Measurements from ENCODE around the gene GLRB.

GLRB gene

DNA sequence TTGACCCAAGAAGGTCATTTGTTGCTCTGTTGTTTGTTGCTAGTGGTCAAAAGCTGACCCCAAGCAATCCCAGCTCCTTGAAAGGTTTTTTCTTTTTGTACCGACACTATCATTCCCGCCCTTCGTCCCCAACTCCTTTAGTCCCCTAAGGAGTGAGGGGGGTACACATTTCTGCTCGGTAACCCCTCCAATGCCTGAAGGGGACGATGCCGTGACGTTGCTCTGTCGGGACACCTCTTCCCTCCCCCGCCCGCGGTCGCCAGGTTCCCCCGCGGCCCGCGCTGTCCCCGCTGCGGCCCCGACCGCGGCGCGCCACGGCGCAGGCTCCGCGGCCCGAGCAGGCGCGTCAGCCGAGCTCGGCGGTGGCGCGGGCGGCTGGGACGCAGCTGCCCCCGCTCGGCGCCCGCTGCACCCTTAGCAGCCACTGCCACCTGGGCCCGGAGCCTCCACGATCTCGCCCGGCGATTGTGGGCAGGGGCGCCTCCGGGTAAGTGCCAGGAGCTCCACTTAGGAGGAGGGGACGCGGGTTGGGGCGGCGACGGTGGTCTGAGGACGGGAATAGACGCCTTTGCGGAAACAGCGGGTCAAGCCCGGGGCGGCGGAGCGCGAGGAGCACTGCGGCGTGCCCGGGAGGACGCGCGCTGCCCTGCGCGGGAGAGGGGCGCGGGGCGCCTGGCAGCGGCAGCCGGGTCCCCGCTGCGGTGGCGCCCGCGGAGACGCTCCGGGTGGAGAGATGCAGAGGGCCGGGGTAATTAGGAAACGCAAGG lies at the start of gene GLRB (continued):
- TF ChIP-seq, protein P1, sequence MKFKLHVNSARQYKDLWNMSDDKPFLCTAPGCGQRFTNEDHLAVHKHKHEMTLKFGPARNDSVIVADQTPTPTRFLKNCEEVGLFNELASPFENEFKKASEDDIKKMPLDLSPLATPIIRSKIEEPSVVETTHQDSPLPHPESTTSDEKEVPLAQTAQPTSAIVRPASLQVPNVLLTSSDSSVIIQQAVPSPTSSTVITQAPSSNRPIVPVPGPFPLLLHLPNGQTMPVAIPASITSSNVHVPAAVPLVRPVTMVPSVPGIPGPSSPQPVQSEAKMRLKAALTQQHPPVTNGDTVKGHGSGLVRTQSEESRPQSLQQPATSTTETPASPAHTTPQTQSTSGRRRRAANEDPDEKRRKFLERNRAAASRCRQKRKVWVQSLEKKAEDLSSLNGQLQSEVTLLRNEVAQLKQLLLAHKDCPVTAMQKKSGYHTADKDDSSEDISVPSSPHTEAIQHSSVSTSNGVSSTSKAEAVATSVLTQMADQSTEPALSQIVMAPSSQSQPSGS (tag by site-specific recombination; IDR thresholded peaks at IDR 0.05; ENCODE audit: low read depth), result no peak

DNA sequence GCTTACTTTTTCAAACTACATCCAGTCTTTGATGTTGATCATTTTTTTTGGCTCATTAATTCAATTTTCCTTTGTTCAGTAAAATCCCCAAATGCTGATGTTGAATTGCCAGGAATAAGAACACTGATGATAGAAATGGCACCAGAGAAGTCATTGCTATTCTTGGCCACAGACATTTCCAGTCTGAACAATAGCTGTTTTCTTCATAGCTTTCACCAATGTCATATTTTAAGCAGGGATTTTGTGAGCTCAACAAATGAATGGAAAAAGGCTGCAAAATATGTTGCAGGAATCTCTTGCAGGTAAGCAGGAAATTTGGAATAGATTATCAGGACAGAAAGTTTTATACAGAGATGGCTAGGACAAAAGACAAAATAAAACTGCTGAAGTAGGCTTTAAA lies 40.5 kb upstream of the GLRB start:
- ChIA-PET POLR2A (no interaction called here), CTCF (interaction anchor here (0.7 to 1.4 kb wide), 4 partner anchors 10 to 441 kb away, joined by 3 to 5 read pairs (median 4); no protein-coding TSS in a partner anchor)
- TF ChIP-seq HOXD13 (CRISPR knock-in tag; IDR thresholded peaks at IDR 0.05; ENCODE audit: borderline replicate concordance), result no peak
- no peak for TF ChIP-seq ZNF426 (tag by site-specific recombination; IDR thresholded peaks at IDR 0.05)
- TF ChIP-seq ZNF138 (tag by site-specific recombination; IDR thresholded peaks at IDR 0.05; ENCODE audit: borderline replicate concordance), result no peak
- TF ChIP-seq, protein P2, sequence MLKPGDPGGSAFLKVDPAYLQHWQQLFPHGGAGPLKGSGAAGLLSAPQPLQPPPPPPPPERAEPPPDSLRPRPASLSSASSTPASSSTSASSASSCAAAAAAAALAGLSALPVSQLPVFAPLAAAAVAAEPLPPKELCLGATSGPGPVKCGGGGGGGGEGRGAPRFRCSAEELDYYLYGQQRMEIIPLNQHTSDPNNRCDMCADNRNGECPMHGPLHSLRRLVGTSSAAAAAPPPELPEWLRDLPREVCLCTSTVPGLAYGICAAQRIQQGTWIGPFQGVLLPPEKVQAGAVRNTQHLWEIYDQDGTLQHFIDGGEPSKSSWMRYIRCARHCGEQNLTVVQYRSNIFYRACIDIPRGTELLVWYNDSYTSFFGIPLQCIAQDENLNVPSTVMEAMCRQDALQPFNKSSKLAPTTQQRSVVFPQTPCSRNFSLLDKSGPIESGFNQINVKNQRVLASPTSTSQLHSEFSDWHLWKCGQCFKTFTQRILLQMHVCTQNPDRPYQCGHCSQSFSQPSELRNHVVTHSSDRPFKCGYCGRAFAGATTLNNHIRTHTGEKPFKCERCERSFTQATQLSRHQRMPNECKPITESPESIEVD (tag by site-specific recombination; IDR thresholded peaks at IDR 0.05), result no peak
- no peak for TF ChIP-seq BCL11B (tag by site-specific recombination; IDR thresholded peaks at IDR 0.05; ENCODE audit: low read depth)
- TF ChIP-seq ZNF24 (tag by site-specific recombination; IDR thresholded peaks at IDR 0.05), result no peak
- TF ChIP-seq, protein P3, sequence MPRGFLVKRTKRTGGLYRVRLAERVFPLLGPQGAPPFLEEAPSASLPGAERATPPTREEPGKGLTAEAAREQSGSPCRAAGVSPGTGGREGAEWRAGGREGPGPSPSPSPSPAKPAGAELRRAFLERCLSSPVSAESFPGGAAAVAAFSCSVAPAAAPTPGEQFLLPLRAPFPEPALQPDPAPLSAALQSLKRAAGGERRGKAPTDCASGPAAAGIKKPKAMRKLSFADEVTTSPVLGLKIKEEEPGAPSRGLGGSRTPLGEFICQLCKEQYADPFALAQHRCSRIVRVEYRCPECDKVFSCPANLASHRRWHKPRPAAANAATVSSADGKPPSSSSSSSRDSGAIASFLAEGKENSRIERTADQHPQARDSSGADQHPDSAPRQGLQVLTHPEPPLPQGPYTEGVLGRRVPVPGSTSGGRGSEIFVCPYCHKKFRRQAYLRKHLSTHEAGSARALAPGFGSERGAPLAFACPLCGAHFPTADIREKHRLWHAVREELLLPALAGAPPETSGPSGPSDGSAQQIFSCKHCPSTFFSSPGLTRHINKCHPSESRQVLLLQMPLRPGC (tag by site-specific recombination; IDR thresholded peaks at IDR 0.05), result no peak
- TF ChIP-seq TCF7L2 (IDR thresholded peaks at IDR 0.05; ENCODE audit: borderline replicate concordance, low read depth, low read length), result no peak
- no peak for TF ChIP-seq ZNF202 (tag by site-specific recombination; IDR thresholded peaks at IDR 0.05; ENCODE audit: borderline replicate concordance)
- TF ChIP-seq ZIC2 (tag by site-specific recombination; IDR thresholded peaks at IDR 0.05), result no peak
- no peak for TF ChIP-seq ZNF350 (tag by site-specific recombination; IDR thresholded peaks at IDR 0.05)
- TF ChIP-seq, protein P4, sequence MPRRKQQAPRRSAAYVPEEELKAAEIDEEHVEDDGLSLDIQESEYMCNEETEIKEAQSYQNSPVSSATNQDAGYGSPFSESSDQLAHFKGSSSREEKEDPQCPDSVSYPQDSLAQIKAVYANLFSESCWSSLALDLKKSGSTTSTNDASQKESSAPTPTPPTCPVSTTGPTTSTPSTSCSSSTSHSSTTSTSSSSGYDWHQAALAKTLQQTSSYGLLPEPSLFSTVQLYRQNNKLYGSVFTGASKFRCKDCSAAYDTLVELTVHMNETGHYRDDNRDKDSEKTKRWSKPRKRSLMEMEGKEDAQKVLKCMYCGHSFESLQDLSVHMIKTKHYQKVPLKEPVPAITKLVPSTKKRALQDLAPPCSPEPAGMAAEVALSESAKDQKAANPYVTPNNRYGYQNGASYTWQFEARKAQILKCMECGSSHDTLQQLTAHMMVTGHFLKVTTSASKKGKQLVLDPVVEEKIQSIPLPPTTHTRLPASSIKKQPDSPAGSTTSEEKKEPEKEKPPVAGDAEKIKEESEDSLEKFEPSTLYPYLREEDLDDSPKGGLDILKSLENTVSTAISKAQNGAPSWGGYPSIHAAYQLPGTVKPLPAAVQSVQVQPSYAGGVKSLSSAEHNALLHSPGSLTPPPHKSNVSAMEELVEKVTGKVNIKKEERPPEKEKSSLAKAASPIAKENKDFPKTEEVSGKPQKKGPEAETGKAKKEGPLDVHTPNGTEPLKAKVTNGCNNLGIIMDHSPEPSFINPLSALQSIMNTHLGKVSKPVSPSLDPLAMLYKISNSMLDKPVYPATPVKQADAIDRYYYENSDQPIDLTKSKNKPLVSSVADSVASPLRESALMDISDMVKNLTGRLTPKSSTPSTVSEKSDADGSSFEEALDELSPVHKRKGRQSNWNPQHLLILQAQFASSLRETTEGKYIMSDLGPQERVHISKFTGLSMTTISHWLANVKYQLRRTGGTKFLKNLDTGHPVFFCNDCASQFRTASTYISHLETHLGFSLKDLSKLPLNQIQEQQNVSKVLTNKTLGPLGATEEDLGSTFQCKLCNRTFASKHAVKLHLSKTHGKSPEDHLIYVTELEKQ (tag by site-specific recombination; IDR thresholded peaks at IDR 0.05; ENCODE audit: borderline replicate concordance), result no peak
- TF ChIP-seq, protein P5, sequence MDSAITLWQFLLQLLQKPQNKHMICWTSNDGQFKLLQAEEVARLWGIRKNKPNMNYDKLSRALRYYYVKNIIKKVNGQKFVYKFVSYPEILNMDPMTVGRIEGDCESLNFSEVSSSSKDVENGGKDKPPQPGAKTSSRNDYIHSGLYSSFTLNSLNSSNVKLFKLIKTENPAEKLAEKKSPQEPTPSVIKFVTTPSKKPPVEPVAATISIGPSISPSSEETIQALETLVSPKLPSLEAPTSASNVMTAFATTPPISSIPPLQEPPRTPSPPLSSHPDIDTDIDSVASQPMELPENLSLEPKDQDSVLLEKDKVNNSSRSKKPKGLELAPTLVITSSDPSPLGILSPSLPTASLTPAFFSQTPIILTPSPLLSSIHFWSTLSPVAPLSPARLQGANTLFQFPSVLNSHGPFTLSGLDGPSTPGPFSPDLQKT (IDR thresholded peaks at IDR 0.05; ENCODE audit: borderline replicate concordance, low read depth, low read length), result no peak
- no peak for TF ChIP-seq MEIS1 (CRISPR knock-in tag; IDR thresholded peaks at IDR 0.05; ENCODE audit: borderline replicate concordance)
- no peak for TF ChIP-seq ZNF114 (tag by site-specific recombination; IDR thresholded peaks at IDR 0.05)
- no peak for TF ChIP-seq WT1 (tag by site-specific recombination; IDR thresholded peaks at IDR 0.05)
- no peak for TF ChIP-seq PRDM1 (tag by site-specific recombination; IDR thresholded peaks at IDR 0.05)
- H3K4me3 ChIP-seq (ENCODE audit: low read depth, low read length), result no peak overlapping the region
- no peaks in the 10 kb centered on the region for H3K36me3 ChIP-seq (ENCODE audit: control insufficient read depth in 2 of 2, insufficient read depth in 1 of 2, low read length in 2 of 2)
- no peak overlapping the region for H3K27ac ChIP-seq (ENCODE audit: extremely low read depth, low read depth, low read length)
- no peaks in the 10 kb centered on the region for H3K9me3 ChIP-seq (ENCODE audit: control insufficient read depth, insufficient read depth, low read depth, low read length)
- H3K4me1 ChIP-seq (ENCODE audit: control insufficient read depth, insufficient read depth, low read length), result no peaks in the 10 kb centered on the region

Data from HEK293 (cell line).